ENCODE results near the gene NACAD.

DNA sequence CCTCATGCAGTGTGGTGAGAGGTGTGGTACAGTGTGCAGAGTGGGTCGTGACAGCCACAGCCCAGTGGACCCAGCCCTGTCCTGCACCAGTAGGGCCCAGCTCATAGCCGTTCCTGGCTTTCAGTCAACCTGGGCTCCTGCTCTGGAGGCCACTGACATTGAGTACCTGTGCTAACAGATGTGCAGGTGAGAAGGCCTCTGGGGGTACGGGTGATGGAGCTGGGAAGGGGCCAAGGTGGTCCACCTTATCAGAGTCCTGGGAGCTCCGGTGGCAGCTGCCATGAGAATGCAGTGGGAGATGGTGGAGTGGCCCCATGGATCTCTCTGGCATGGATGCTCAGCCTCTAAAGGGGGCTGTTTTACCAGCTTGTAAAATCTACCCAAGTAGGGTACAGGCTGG is 28.8 kb upstream of the NACAD start:
- TF ChIP-seq, protein P1, sequence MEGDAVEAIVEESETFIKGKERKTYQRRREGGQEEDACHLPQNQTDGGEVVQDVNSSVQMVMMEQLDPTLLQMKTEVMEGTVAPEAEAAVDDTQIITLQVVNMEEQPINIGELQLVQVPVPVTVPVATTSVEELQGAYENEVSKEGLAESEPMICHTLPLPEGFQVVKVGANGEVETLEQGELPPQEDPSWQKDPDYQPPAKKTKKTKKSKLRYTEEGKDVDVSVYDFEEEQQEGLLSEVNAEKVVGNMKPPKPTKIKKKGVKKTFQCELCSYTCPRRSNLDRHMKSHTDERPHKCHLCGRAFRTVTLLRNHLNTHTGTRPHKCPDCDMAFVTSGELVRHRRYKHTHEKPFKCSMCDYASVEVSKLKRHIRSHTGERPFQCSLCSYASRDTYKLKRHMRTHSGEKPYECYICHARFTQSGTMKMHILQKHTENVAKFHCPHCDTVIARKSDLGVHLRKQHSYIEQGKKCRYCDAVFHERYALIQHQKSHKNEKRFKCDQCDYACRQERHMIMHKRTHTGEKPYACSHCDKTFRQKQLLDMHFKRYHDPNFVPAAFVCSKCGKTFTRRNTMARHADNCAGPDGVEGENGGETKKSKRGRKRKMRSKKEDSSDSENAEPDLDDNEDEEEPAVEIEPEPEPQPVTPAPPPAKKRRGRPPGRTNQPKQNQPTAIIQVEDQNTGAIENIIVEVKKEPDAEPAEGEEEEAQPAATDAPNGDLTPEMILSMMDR (conservative IDR thresholded peaks at IDR 0.05), result no peak
- no peak for TF ChIP-seq ZFX (IDR thresholded peaks at IDR 0.05)
